HL-60/S4 treated with retinoic acid at 250 ng/mL for 4 days and 3 days (cell line): ENCODE measurements around the gene STAG3.
"Not testable (repeated sequence)": the region's sequence is repeated elsewhere in the genome, so short reads cannot be mapped to it uniquely, and the experiment has no call there.

Source experiments
- in situ Hi-C: fragments of 300-500 bp; cut with MboI; formaldehyde crosslinking; loops from 2 replicates; pipeline ENCODE4 v1.7.0; 2022; ENCODE audit warnings: low sequenced_read_pairs

Gene STAG3

GRCh38 chr7:100171840-100172239 lies 5.9 kb upstream of the STAG3 start:
- in situ Hi-C loops = no loop called here

- in situ Hi-C loops = no loop called here
Observed at GRCh38 chr7:100173806-100174495, 3.8 kb upstream of the STAG3 start.

- in situ Hi-C loops = no loop called here
Observed at GRCh38 chr7:100174582-100174981, 3.1 kb upstream of the STAG3 start.

- in situ Hi-C loops = no loop called here
Observed at GRCh38 chr7:100175296-100175935, 2.3 kb upstream of the STAG3 start.

DNA sequence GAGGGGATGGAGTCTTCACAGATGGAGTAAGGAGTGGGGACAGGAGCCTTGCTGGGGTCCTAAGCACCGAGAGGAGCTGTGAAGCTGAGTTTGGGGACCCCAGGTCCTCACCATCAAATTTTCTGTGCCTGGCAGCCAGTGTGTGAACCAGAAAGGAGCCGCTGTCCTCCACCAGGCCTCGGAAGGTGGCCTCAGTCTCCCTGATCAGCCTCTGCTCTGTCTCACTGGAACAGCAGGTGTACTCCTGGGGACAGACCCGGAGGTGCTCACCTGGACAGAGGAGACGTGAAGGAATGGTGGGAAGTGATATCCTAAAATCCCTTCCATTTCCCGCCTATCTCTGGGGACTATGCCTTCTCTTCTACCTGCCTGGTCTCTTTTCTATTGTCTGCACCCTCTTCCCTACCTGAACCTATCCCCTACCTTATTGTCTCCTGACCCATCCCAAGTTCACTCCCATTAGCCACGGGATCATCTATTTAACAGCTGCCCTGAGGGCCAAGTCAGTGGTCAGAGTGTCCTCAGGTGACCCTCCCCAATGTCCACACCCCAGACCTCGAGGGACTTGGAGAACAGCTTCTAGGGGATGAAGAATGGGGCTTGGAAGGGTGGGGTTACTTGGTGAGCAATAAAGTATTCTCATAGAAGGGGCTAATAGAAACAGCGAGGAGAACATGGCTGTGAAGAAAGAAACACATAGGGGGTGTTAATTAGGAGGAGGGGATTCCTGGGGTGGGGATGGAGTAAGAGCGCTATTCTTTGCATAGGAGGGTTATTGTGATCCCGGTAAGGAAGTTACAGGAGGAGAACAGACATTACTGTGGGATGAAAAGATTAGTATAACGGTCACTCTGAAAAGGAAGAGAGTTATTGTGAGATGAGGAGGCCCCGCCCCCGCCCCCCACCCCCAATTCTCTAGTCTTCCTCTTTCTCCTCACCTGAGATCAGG lies 1.3 kb upstream of the STAG3 start:
- in situ Hi-C loops = no loop called here

DNA sequence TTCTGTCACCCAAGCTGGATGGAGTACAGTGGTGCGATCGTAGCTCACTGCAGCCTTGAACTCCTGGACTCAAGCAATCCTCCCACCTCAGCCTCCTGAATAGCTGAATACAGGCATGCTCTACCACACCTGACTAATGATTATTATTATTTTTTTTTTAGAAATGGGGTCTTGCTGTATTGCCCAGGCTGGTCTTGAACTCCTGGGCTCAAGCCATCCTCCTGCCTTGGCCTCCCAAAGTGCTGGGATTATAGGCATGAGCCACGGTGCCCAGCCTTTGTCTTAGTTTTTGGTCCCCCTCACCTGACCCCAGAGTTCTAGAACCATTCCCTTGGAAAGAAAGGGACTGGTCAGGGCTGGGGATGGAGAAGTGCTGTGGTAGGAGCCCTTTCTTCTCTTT lies 2.4 kb downstream of the STAG3 start:
- in situ Hi-C loops = not testable (repeated sequence)

DNA sequence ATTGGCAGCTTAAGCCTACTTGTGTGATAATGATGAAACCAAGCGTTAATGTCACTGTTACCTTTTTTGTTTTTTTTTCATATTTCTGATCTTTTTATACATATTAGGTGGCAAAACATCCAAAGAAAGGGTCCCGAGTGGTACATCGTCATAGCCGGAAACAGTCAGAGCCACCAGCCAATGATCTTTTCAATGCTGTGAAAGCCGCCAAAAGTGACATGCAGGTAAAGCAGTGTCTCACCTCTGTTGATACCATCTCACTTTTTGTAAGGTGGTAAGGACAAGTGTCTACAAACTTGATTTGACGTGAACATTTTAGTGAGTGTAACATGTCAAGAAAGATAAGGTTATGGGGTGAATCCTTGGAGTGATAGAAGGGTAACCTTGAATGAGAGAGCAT lies 4.9 kb downstream of the STAG3 start:
- in situ Hi-C loops = not testable (repeated sequence)

- in situ Hi-C loops = not testable (repeated sequence)
Observed at GRCh38 chr7:100183090-100183489, 5.4 kb downstream of the STAG3 start.

GRCh38 chr7:100185726-100186125 lies 8.0 kb downstream of the STAG3 start:
- in situ Hi-C loops = no loop called here

- in situ Hi-C loops = no loop called here
Observed at GRCh38 chr7:100189061-100189460, 11.3 kb downstream of the STAG3 start.

GRCh38 chr7:100190048-100190711 lies 12.5 kb downstream of the STAG3 start:
- in situ Hi-C loops = no loop called here

DNA sequence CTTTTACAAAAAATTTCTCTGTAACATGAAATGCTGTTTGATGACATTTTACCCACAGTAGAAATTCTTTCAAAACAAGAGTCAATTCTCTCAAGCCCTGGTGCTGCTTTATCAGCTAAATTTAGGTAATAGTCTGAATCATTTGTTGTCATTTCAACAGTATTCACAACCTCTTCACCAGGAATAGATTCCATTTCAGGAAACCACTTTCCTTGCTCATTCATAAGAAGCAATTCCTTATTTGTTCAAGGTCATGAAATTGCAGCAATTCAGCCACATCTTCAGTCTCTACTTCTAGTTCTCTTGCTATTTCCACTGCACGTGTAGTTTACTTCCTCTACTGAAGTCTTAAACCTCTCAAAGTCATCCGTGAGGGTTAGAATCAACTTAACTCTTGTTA lies 14.1 kb downstream of the STAG3 start:
- in situ Hi-C loops = no loop called here

- in situ Hi-C loops = not testable (repeated sequence)
Observed at GRCh38 chr7:100192281-100192862, 14.7 kb downstream of the STAG3 start.

GRCh38 chr7:100192969-100193368 lies 15.3 kb downstream of the STAG3 start:
- in situ Hi-C loops = no loop called here

GRCh38 chr7:100195222-100195621 lies 17.5 kb downstream of the STAG3 start:
- in situ Hi-C loops = no loop called here

- in situ Hi-C loops = not testable (repeated sequence)
Observed at GRCh38 chr7:100195901-100196322, 18.2 kb downstream of the STAG3 start.

GRCh38 chr7:100198266-100198665 lies 20.5 kb downstream of the STAG3 start:
- in situ Hi-C loops = no loop called here

GRCh38 chr7:100200693-100201092 lies 23.0 kb downstream of the STAG3 start:
- in situ Hi-C loops = no loop called here

GRCh38 chr7:100204454-100204853 lies 26.7 kb downstream of the STAG3 start:
- in situ Hi-C loops = no loop called here

- in situ Hi-C loops = no loop called here
Observed at GRCh38 chr7:100208911-100209408, 31.2 kb downstream of the STAG3 start.
